ENCODE data around the gene STAT3. TPM values are rescaled to one million over a fixed set of nuclear protein-coding genes. Genes with fewer than 3 reads are reported as not detected.

STAT3 gene
- total and polyA plus RNA-seq, 9 donors: 42.6 to 56.9 (median 47.7) TPM

DNA sequence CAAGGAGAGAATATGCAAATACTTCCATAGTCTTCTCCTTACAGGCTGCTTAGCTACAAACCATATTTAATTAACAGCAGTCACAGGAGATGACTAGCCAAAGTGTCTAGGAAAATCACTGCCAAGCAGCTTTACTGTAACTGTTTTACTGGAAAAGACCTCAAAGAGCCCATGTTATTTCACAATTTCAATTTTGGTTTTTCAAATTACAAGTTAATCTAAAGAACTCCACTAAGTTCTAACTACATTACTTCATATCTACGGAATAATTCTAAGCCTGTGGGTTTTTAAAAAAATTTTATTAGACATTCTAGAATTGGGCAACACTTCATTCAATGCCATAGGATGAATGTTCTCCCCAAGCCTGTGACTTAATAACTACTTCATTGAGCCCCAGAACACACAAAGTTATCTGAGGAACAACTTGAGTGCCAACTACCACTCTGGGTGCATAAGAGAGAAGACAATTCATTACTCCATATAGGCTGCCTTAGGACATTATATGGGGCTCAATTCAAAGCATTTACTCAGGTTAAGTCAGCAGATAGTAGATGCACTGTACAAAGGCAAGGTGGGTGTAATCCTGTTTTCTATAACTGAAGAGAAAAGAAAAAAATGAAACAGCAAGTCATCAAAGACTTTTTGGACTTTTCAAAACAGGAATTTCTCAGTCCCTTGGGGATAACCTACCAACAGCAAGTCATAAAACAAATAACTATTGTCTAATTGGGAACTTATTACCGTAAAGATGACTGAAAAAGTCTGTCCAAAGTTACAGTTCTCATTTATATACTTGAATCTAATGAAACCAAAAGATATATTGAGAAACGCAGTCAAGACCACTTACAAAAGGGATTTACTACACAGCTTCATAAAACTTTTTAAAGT, 33.0 kb downstream of the STAT3 start:
- no peak overlapping the region for H3K27ac ChIP-seq (ENCODE audit: low read length)
- WGBS (ENCODE audit: insufficient coverage): no CpG with 5 or more reads among the region's 3 CpGs

GRCh38 chr17:42348104-42348503, 40.1 kb downstream of the STAT3 start:
- whole genome bisulfite sequencing (ENCODE audit: insufficient coverage): 89% methylated on average over 3 of the region's 3 CpGs
- H3K4me1 ChIP-seq (ENCODE audit: control insufficient read depth, insufficient read depth, low read length): peaks cover 3% of the 10 kb centered on the region
- no peak for DNase-seq
- H3K27ac ChIP-seq (ENCODE audit: low read length): no peak overlapping the region
- no peaks in the 10 kb centered on the region for H3K9me3 ChIP-seq (replicated peaks; ENCODE audit: control insufficient read depth, low read depth, low read length)
- peaks cover 24% of the 10 kb centered on the region for H3K36me3 ChIP-seq (ENCODE audit: control insufficient read depth, insufficient read depth, low read length)
- no peaks in the 10 kb centered on the region for H3K27me3 ChIP-seq (ENCODE audit: control insufficient read depth, insufficient read depth, low read length)
- H3K4me3 ChIP-seq (ENCODE audit: low read length): no peak overlapping the region

More for the DNA sequence above, 33.0 kb downstream of the STAT3 start:
- Histone ChIP-seq H3K4me3 (ENCODE audit: low read length) (no peak overlapping the region), H3K4me1 (ENCODE audit: control insufficient read depth, insufficient read depth, low read length) (no peaks in the 10 kb centered on the region), H3K27me3 (ENCODE audit: control insufficient read depth, insufficient read depth, low read length) (no peaks in the 10 kb centered on the region), H3K36me3 (ENCODE audit: control insufficient read depth, insufficient read depth, low read length) (peaks cover 2% of the 10 kb centered on the region), H3K9me3 (replicated peaks; ENCODE audit: control insufficient read depth, low read depth, low read length) (no peaks in the 10 kb centered on the region)
- DNase-seq: peak; percentile 53

GRCh38 chr17:42347606-42348005, 40.6 kb downstream of the STAT3 start:
- Histone ChIP-seq H3K27me3 (ENCODE audit: control insufficient read depth, insufficient read depth, low read length) (no peaks in the 10 kb centered on the region), H3K4me1 (ENCODE audit: control insufficient read depth, insufficient read depth, low read length) (peaks cover 3% of the 10 kb centered on the region), H3K36me3 (ENCODE audit: control insufficient read depth, insufficient read depth, low read length) (peaks cover 27% of the 10 kb centered on the region), H3K9me3 (replicated peaks; ENCODE audit: control insufficient read depth, low read depth, low read length) (no peaks in the 10 kb centered on the region), H3K27ac (ENCODE audit: low read length) (peak overlapping the region; percentile 52), H3K4me3 (ENCODE audit: low read length) (no peak overlapping the region)
- WGBS (ENCODE audit: insufficient coverage): 71% methylated on average over 3 of the region's 3 CpGs
- DNase-seq: no peak

DNA sequence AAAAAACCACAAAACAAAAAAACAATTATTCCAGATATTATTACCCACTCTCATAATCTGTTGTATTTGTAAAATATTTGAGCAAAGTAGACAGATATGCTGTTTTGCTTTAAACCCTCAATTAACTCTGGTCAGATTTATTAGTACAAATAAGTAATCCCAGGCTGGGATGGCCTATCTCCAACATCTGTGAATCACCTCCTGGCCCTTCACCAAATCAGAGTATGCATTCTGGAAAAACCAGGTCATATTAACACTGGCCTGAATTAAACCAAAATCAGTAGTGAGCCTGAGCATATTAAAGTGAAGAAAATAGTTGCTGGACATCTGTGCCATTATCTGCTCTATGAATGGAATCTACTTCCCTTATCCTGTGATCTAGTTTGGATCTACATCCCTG, 41.0 kb downstream of the STAT3 start:
- Histone ChIP-seq H3K4me1 (ENCODE audit: control insufficient read depth, insufficient read depth, low read length) (peaks cover 3% of the 10 kb centered on the region), H3K27ac (ENCODE audit: low read length) (peak overlapping the region; percentile 52), H3K4me3 (ENCODE audit: low read length) (no peak overlapping the region), H3K27me3 (ENCODE audit: control insufficient read depth, insufficient read depth, low read length) (no peaks in the 10 kb centered on the region), H3K9me3 (replicated peaks; ENCODE audit: control insufficient read depth, low read depth, low read length) (no peaks in the 10 kb centered on the region), H3K36me3 (ENCODE audit: control insufficient read depth, insufficient read depth, low read length) (peaks cover 31% of the 10 kb centered on the region)
- peak; percentile 90 for DNase-seq

DNA sequence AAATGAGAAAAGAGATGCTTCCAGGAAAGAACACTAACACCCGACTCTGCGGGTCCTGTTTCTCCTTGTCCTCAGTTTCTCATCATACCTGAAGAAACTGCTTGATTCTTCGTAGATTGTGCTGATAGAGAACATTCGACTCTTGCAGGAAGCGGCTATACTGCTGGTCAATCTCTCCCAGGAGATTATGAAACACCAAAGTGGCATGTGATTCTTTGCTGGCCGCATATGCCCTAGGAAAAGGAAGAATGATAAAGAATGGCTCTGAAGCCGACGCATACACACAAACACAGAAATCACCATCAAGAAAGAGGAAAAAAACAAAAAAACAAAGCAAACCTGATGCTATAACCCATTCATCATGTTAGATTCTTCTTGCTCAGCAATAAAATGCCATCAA, 41.8 kb downstream of the STAT3 start:
- no peaks in the 10 kb centered on the region for H3K9me3 ChIP-seq (replicated peaks; ENCODE audit: control insufficient read depth, low read depth, low read length)
- no peak overlapping the region for H3K4me3 ChIP-seq (ENCODE audit: low read length)
- 96% methylated on average over 4 of the region's 8 CpGs for WGBS (ENCODE audit: insufficient coverage)
- no peaks in the 10 kb centered on the region for H3K27me3 ChIP-seq (ENCODE audit: control insufficient read depth, insufficient read depth, low read length)
- no peak overlapping the region for H3K27ac ChIP-seq (ENCODE audit: low read length)
- DNase-seq: no peak
- peaks cover 38% of the 10 kb centered on the region for H3K36me3 ChIP-seq (ENCODE audit: control insufficient read depth, insufficient read depth, low read length)
- peaks cover 3% of the 10 kb centered on the region for H3K4me1 ChIP-seq (ENCODE audit: control insufficient read depth, insufficient read depth, low read length)

DNA sequence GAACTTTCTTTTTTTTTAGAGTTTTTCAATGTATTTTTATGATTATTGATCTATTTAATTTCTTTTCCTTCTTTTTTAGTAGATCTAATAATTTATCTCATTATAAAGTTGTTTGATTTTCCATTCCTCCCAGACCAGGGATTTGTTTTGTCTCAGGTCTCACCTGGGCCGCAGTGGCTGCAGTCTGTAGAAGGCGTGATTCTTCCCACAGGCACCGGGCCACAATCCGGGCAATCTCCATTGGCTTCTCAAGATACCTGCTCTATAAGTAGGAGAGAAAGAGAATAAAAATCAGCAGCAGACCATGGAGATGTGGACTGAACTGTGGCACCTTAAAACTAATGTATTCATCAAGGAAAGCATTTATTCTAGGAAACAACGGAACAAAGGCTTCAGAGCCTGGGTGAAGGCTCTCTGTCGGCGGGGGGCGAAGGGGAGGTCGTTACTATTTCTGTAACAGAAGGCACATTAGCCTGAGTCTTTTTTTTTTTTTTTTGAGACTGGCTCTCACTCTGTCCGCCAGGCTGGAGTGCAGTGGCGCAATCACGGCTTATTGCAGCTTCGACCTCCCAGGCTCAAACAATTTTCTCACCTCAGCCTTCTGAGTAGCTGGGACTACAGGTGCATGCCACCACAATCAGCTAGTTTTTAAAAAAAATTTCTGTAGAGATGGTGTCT, 42.7 kb downstream of the STAT3 start:
- Histone ChIP-seq H3K27ac (ENCODE audit: low read length) (no peak overlapping the region), H3K4me3 (ENCODE audit: low read length) (no peak overlapping the region), H3K9me3 (replicated peaks; ENCODE audit: control insufficient read depth, low read depth, low read length) (no peaks in the 10 kb centered on the region), H3K36me3 (ENCODE audit: control insufficient read depth, insufficient read depth, low read length) (peaks cover 46% of the 10 kb centered on the region), H3K27me3 (ENCODE audit: control insufficient read depth, insufficient read depth, low read length) (no peaks in the 10 kb centered on the region), H3K4me1 (ENCODE audit: control insufficient read depth, insufficient read depth, low read length) (peaks cover 3% of the 10 kb centered on the region)
- DNase-seq: no peak
- 70% methylated on average over 3 of the region's 13 CpGs for WGBS (ENCODE audit: insufficient coverage)

GRCh38 chr17:42342242-42343008, 45.8 kb downstream of the STAT3 start:
- Histone ChIP-seq H3K36me3 (ENCODE audit: control insufficient read depth, insufficient read depth, low read length) (peaks cover 66% of the 10 kb centered on the region), H3K9me3 (replicated peaks; ENCODE audit: control insufficient read depth, low read depth, low read length) (no peaks in the 10 kb centered on the region), H3K27me3 (ENCODE audit: control insufficient read depth, insufficient read depth, low read length) (no peaks in the 10 kb centered on the region), H3K4me3 (ENCODE audit: low read length) (no peak overlapping the region), H3K4me1 (ENCODE audit: control insufficient read depth, insufficient read depth, low read length) (peaks cover under 1% of the 10 kb centered on the region), H3K27ac (ENCODE audit: low read length) (no peak overlapping the region)
- DNase-seq: no peak
- WGBS (ENCODE audit: insufficient coverage): 59% methylated on average over 3 of the region's 9 CpGs

- H3K4me1 ChIP-seq (ENCODE audit: control insufficient read depth, insufficient read depth, low read length): no peaks in the 10 kb centered on the region
- no peaks in the 10 kb centered on the region for H3K9me3 ChIP-seq (replicated peaks; ENCODE audit: control insufficient read depth, low read depth, low read length)
- H3K4me3 ChIP-seq (ENCODE audit: low read length): no peak overlapping the region
- H3K36me3 ChIP-seq (ENCODE audit: control insufficient read depth, insufficient read depth, low read length): peaks cover 72% of the 10 kb centered on the region
- H3K27ac ChIP-seq (ENCODE audit: low read length): no peak overlapping the region
- WGBS (ENCODE audit: insufficient coverage): no CpG with 5 or more reads among the region's 4 CpGs
- no peak for DNase-seq
- H3K27me3 ChIP-seq (ENCODE audit: control insufficient read depth, insufficient read depth, low read length): no peaks in the 10 kb centered on the region
Observed at GRCh38 chr17:42341568-42341967, 46.7 kb downstream of the STAT3 start.

- H3K4me1 ChIP-seq (ENCODE audit: control insufficient read depth, insufficient read depth, low read length): no peaks in the 10 kb centered on the region
- no peaks in the 10 kb centered on the region for H3K9me3 ChIP-seq (replicated peaks; ENCODE audit: control insufficient read depth, low read depth, low read length)
- no peaks in the 10 kb centered on the region for H3K27me3 ChIP-seq (ENCODE audit: control insufficient read depth, insufficient read depth, low read length)
- H3K27ac ChIP-seq (ENCODE audit: low read length): no peak overlapping the region
- peaks cover 73% of the 10 kb centered on the region for H3K36me3 ChIP-seq (ENCODE audit: control insufficient read depth, insufficient read depth, low read length)
- H3K4me3 ChIP-seq (ENCODE audit: low read length): no peak overlapping the region
- DNase-seq: no peak
Observed at GRCh38 chr17:42340691-42341127, 47.5 kb downstream of the STAT3 start.

GRCh38 chr17:42339221-42339620, 49.0 kb downstream of the STAT3 start:
- Histone ChIP-seq H3K36me3 (ENCODE audit: control insufficient read depth, insufficient read depth, low read length) (peaks cover 73% of the 10 kb centered on the region), H3K27me3 (ENCODE audit: control insufficient read depth, insufficient read depth, low read length) (no peaks in the 10 kb centered on the region), H3K4me1 (ENCODE audit: control insufficient read depth, insufficient read depth, low read length) (no peaks in the 10 kb centered on the region), H3K4me3 (ENCODE audit: low read length) (no peak overlapping the region), H3K9me3 (replicated peaks; ENCODE audit: control insufficient read depth, low read depth, low read length) (no peaks in the 10 kb centered on the region), H3K27ac (ENCODE audit: low read length) (no peak overlapping the region)
- no peak for DNase-seq
- WGBS (ENCODE audit: insufficient coverage): 82% methylated on average over 4 of the region's 5 CpGs
